T-helper 2 cell treated with Interferon-gamma antibody and Interleukin-4, amounts not matched to agents 5 μg/mL and 100 μg/mL, for 36 hours (primary cell): ENCODE measurements around the gene KLHL22.
A peak's percentile ranks its signal among the peaks of the same experiment; 100 is the strongest.
"Not testable (repeated sequence)": the region's sequence is repeated elsewhere in the genome, so short reads cannot be mapped to it uniquely, and the experiment has no call there.

Source experiments
- DNase-seq: peaks from one replicate; pipeline ENCODE4 v3.0.0; 2021; ENCODE audit warnings: low spot score
- H3K27ac Mint-ChIP-seq: one replicate; pipeline ENCODE4 v1.8.0; 2021; ENCODE audit warnings: mild to moderate bottlenecking, mixed read lengths
- H3K27me3 Mint-ChIP-seq: one replicate; pipeline ENCODE4 v1.8.0; 2021; ENCODE audit warnings: low read depth, mixed read lengths
- H3K36me3 Mint-ChIP-seq: one replicate; pipeline ENCODE4 v1.8.0; 2021; ENCODE audit warnings: low read depth, mixed read lengths
- H3K4me1 Mint-ChIP-seq: one replicate; pipeline ENCODE4 v1.8.0; 2021; ENCODE audit warnings: low read depth, mixed read lengths
- H3K4me3 Mint-ChIP-seq: one replicate; pipeline ENCODE4 v1.8.0; 2022; ENCODE audit warnings: mild to moderate bottlenecking, moderate library complexity, mixed read lengths
- H3K9me3 Mint-ChIP-seq: one replicate; pipeline ENCODE4 v1.8.0; 2021; ENCODE audit warnings: mixed read lengths

The KLHL22 gene

DNA sequence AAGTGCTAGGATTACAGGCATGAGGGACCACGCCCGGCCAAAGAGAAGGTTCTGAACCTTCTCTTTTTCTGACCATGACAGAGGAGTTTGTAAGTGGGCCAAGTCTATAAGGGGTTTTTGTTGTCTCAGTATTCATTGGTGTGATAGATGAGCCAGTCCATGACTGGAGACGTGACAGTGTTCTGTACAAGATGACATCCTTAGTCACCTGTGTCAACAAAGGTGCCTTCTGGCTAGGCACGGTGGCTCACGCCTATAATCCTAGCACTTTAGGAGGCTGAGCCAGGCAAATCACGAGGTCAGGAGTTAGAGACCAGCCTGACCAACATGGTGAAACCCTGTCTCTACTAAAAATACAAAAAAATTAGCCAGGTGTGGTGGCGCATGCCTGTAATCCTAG is 4.2 kb upstream of the KLHL22 start:
- H3K27ac Mint-ChIP-seq: no peak overlapping the region
- H3K4me1 Mint-ChIP-seq: peaks cover 4% of the 10 kb centered on the region
- DNase-seq: no peak
- no peaks in the 10 kb centered on the region for H3K9me3 Mint-ChIP-seq
- H3K36me3 Mint-ChIP-seq: peaks cover 3% of the 10 kb centered on the region
- no peak overlapping the region for H3K4me3 Mint-ChIP-seq
- H3K27me3 Mint-ChIP-seq: no peaks in the 10 kb centered on the region

DNA sequence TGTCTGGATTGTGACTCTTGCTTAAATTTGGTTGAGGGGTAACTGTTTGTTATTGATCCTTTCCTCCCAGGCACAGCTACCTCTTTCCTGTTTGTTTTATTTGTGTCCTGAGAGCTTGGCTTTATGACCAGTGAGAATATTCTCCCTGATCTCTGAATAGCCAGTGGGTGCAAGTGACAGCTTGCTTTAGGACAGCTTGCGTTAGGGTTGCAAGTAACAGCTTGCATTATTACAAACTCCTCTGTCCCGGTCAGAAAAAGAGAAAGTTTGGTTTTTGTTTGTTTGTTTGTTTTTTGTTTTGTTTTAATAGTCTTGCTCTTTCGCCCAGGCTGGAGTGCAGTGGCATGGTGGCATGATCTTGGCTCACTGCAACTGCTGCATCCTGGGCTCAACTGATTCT is 3.3 kb upstream of the KLHL22 start:
- Mint-ChIP-seq H3K4me3 (no peak overlapping the region), H3K36me3 (peaks cover 3% of the 10 kb centered on the region)

DNA sequence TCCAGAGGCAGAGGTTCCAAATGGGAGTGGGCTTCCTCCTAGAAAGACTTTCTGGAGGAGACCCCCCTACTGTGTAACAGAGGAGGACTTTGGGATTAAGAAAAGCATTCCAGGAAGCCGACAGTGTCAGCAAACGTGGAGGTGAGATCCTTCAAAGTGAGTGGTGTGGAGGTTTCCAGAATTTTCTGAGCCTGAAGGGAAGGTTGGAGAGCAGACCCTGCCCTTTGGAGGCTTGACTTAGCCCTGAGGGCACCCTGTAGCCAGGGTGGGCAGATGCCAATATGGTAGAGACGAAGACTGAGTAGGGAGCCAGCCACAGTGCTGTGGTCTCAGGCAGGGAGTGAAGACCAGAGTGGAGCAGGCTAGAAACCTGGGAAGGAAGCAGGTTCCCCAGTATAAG is 1.8 kb upstream of the KLHL22 start:
- Mint-ChIP-seq H3K27me3 (no peaks in the 10 kb centered on the region), H3K4me3 (no peak overlapping the region), H3K36me3 (peaks cover 9% of the 10 kb centered on the region), H3K4me1 (peaks cover 19% of the 10 kb centered on the region), H3K9me3 (no peaks in the 10 kb centered on the region), H3K27ac (no peak overlapping the region)
- no peak for DNase-seq

More for the DNA sequence above, 3.3 kb upstream of the KLHL22 start:
- no peak for DNase-seq
- Mint-ChIP-seq H3K9me3 (no peaks in the 10 kb centered on the region), H3K27ac (no peak overlapping the region), H3K4me1 (peaks cover 11% of the 10 kb centered on the region), H3K27me3 (no peaks in the 10 kb centered on the region)

DNA sequence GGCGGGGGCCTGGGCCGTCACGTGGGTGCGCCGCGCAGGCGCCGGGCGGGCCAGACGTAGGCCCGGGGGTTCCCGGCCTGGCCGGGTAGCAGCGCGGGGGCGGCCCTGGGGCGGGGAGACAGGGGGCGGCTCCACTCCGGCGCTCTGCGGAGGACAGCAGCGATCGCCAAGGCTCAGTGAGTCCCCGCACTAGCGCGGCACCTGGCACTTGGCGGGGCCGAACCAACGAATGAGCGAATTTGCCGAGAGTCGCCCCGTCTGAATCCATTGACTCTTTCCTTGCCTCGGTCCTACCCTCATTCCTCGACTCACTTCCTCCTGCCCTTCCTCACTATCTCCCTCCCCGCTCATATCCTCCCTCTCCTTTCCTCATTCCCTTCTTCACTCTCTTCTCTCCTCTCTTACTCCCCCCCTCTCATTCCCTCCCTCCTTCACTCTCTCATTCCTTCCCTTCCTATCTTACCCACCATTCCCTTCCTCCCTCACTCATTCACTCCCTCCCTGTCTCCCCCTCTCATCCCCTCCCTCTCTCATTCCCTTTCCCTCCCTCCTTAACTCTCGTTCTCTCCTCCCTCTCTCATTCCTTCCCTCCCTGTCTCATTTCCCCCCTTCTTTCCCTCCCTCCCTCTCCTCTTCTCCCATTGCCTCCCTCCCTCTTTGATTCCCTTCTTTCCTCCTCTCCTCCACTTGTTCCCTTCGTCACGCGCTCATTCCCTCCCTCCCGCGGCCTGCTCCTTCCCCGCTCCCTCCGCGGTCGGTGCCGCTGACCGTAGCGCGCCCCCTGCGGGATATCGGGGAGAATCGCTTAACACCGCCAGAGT is 476 bp upstream of the KLHL22 start:
- Mint-ChIP-seq H3K9me3 (no peaks in the 10 kb centered on the region), H3K4me1 (peaks cover 26% of the 10 kb centered on the region), H3K36me3 (peaks cover 7% of the 10 kb centered on the region), H3K4me3 (peak overlapping the region; percentile 93), H3K27ac (peak overlapping the region; percentile 88), H3K27me3 (no peaks in the 10 kb centered on the region)
- DNase-seq: peak; percentile 95

DNA sequence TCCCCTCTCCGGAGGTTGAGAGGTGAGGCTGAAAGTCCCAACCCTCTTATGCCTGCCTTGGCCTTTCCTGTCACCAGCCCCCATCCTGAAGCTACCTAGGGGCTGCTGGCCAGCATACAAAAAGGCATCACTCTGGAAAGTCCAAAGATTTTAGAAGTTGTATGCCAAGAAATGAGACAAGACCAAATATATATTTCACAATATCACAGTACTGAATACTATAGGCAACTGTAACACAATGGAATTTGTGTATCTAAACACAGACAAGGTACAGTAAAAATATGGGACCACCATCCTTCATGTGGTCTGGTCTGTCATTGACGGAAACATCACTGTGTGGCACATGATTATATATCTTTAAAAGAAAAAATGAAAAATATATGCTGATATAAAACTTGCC is 4.2 kb downstream of the KLHL22 start:
- Mint-ChIP-seq H3K27me3 (no peaks in the 10 kb centered on the region), H3K4me1 (peaks cover 37% of the 10 kb centered on the region), H3K9me3 (no peaks in the 10 kb centered on the region), H3K36me3 (peaks cover 26% of the 10 kb centered on the region), H3K27ac (no peak overlapping the region), H3K4me3 (no peak overlapping the region)
- no peak for DNase-seq

DNA sequence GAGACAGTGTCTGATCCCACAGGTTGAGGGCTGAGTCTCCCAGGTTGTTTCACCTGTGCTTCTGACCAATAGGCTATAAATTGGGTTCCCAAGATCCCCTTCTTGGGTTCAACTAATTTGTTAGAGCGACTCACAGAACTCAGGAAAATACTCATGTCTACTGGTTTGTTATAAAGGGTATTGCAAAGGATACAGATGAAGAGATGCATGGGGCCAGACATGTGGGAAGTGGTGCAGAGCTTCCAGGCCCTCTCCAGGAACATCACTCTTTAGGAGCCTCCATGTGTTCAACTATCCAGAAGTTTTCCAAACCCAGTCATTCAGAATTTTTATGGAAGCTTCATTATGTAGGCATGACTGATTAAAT is 4.7 kb downstream of the KLHL22 start:
- Mint-ChIP-seq H3K27me3 (no peaks in the 10 kb centered on the region), H3K27ac (peak overlapping the region; percentile 47), H3K4me3 (no peak overlapping the region), H3K36me3 (peaks cover 29% of the 10 kb centered on the region), H3K9me3 (no peaks in the 10 kb centered on the region), H3K4me1 (peaks cover 37% of the 10 kb centered on the region)
- DNase-seq: no peak

DNA sequence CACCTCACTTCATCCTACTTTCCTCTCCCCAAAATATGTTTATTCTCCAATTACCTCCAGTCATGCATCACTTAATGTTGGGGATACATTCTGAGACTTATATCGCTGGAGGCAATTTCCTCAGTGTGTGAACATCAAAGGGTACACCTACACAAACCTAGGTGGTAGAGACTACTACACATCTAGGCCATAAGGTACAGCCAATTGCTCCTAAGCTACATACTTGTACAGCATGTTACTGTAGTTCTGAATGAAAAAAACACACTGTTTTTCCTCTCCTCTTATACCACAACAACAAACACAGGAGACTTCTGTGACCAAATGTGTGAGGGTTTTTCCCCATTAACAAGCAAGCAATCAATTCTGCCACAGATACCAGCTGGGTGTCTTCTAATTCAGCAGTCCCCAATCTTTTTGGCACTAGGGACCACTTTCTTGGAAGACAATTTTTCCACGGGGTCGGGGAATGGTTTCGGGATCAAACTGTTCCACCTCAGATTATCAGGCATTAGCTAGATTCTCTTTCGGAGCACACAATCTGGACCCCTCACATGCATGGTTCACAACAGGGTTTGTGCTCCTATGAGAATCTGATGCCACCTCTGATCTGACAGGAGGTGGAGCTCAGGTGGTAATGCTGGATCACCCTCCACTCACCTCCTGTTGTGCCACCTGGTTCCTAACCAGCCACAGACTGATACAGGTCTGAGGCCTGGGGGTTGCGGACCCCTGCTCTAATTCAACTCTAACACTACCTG is 5.2 kb downstream of the KLHL22 start:
- H3K36me3 Mint-ChIP-seq: peaks cover 29% of the 10 kb centered on the region
- no peak overlapping the region for H3K4me3 Mint-ChIP-seq
- peaks cover 37% of the 10 kb centered on the region for H3K4me1 Mint-ChIP-seq
- no peaks in the 10 kb centered on the region for H3K9me3 Mint-ChIP-seq
- H3K27me3 Mint-ChIP-seq: no peaks in the 10 kb centered on the region
- no peak for DNase-seq
- peak overlapping the region; percentile 47 for H3K27ac Mint-ChIP-seq

DNA sequence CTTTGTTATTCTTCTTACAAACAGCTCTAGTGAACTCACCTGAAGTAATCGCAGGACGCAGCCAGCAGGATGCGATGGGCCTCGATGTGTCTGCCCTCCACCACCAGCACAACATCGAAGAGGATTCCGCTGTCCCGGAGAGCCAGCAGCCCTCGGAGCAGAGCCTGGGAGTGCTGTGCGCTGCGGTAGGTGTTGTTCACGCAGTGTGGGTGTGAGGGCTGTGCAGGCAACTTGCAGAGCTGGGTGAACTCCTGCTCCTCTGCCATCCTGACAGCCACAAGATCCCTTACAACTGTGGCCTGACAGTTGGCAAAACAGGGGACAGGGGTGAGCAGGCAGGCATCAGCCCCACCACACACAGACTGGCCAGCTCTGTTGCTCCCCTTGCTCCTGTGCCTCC is 6.6 kb downstream of the KLHL22 start:
- peaks cover 34% of the 10 kb centered on the region for H3K36me3 Mint-ChIP-seq
- no peak overlapping the region for H3K27ac Mint-ChIP-seq
- H3K27me3 Mint-ChIP-seq: no peaks in the 10 kb centered on the region
- no peak overlapping the region for H3K4me3 Mint-ChIP-seq
- H3K9me3 Mint-ChIP-seq: no peaks in the 10 kb centered on the region
- peaks cover 33% of the 10 kb centered on the region for H3K4me1 Mint-ChIP-seq
- no peak for DNase-seq

DNA sequence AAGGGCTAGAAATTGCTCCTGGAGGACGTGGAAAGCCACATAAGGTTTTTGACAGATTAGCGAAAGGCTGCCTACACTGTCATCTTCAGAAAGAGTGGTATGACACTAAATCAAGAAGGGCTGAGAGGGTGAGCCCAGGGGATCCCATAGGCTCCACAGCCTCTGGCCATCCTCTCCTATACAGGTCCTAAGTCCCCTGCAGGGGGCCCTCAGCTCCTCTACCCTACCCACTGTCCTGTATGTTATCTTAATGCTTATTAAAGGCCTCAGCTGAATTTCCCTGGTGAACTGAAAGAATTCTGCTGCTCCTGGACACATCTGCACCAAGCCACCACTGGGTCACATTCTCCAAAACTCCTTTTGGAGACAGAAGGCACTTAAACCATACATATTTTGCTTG is 7.9 kb downstream of the KLHL22 start:
- DNase-seq: no peak
- Mint-ChIP-seq H3K4me3 (no peak overlapping the region), H3K9me3 (no peaks in the 10 kb centered on the region), H3K36me3 (peaks cover 39% of the 10 kb centered on the region), H3K4me1 (peaks cover 25% of the 10 kb centered on the region), H3K27ac (no peak overlapping the region), H3K27me3 (no peaks in the 10 kb centered on the region)

DNA sequence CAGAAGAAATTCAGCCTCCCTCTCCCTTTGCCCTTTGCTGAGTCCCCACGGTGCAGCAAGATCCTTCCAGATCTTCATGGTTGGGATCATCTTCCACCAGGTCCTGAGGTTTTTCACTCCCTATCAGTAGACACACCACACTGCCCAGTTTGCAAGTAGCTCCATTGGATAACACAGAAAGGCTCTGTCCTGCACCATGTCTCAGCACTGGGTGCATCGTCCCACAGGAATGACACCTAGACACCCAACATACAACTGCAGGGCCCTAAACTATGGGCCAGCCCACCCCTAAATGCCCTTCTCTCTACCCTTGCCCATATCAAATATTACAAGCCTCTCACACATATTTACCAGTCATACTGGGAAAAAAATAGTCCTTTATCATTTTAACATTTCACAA is 9.4 kb downstream of the KLHL22 start:
- Mint-ChIP-seq H3K4me3 (no peak overlapping the region), H3K4me1 (peaks cover 18% of the 10 kb centered on the region), H3K9me3 (no peaks in the 10 kb centered on the region), H3K36me3 (peaks cover 41% of the 10 kb centered on the region), H3K27ac (no peak overlapping the region), H3K27me3 (no peaks in the 10 kb centered on the region)
- DNase-seq: no peak

DNA sequence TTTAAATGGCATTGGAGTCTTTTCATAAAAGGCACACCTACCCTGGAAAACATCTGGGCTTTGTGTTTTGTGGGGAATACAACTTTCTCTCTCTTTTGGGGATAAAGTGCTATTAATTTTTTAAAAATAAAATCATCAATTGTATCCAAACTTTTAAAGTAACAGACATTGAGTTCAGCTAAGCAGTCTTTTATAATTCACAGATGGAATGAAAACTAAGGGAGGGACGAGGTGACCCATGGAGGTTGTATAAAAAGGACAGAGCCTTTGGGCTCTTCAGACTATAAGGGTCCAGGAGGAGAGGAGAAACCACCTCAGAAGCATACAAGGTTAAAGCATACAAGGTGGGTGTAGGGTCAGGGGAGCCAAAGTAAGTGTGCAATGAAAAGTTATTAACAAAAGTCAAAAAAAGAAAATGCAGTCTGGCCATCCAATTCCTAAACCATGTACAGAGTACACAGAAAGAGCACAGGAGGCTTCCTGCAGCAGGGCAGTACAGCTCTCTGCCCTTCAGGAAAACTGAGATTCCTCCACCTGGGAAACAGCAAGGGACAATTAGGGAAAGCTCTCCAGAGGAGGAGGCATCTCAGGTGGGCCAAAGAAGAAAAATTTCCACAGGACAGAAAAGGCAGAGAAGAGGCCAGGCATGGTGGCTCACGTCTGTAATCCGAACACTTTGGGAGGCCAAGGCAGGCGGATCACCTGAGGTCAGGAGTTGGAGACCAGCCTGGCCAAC is 10.5 kb downstream of the KLHL22 start:
- Mint-ChIP-seq H3K4me1 (peaks cover 14% of the 10 kb centered on the region), H3K4me3 (no peak overlapping the region), H3K27me3 (no peaks in the 10 kb centered on the region), H3K36me3 (peaks cover 44% of the 10 kb centered on the region), H3K27ac (no peak overlapping the region), H3K9me3 (no peaks in the 10 kb centered on the region)
- DNase-seq: no peak

DNA sequence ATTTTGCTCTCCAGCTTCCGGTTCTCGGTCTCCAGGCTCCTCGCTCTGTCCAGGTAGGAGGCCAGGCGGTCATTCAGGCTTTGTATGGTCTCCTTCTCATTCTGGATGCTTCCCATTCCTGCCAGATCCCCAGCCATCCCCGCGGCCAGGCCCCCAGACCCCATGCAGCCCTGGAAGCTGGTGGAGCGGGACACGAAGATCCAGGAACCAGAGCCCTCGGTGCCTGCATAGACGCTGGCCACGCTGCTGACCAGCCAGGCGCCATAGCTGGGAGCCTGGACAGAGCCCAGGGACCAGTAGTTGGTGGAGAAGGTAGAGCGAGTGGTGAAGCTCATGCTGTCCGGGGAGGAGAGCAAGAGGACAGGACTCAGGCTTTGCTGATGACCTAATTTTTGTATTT is 11.8 kb downstream of the KLHL22 start:
- no peak overlapping the region for H3K4me3 Mint-ChIP-seq
- no peaks in the 10 kb centered on the region for H3K27me3 Mint-ChIP-seq
- H3K4me1 Mint-ChIP-seq: peaks cover 17% of the 10 kb centered on the region
- H3K27ac Mint-ChIP-seq: no peak overlapping the region
- H3K36me3 Mint-ChIP-seq: peaks cover 44% of the 10 kb centered on the region
- no peak for DNase-seq
- no peaks in the 10 kb centered on the region for H3K9me3 Mint-ChIP-seq

DNA sequence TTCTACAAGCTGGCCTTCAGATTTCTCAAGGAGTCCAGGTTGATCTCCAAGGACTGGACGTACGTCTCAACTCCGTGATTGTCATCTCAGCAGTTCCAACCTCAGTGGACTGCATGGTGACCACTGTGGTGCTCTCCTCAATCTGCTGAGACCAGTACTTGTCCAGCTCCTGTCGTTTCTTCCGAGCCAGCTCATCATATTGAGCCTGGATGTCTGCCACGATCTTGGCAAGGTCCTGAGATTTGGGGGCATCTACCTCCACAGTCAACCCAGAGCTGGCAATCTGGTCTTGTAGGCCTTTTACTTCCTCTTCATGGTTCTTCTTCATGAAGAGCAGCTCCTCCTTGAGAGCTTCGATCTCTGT is 12.5 kb downstream of the KLHL22 start:
- not testable (repeated sequence) for H3K9me3 Mint-ChIP-seq, H3K27ac Mint-ChIP-seq, H3K4me3 Mint-ChIP-seq, DNase-seq, H3K27me3 Mint-ChIP-seq
- Mint-ChIP-seq H3K4me1 (peaks cover 16% of the 10 kb centered on the region), H3K36me3 (peaks cover 39% of the 10 kb centered on the region)

DNA sequence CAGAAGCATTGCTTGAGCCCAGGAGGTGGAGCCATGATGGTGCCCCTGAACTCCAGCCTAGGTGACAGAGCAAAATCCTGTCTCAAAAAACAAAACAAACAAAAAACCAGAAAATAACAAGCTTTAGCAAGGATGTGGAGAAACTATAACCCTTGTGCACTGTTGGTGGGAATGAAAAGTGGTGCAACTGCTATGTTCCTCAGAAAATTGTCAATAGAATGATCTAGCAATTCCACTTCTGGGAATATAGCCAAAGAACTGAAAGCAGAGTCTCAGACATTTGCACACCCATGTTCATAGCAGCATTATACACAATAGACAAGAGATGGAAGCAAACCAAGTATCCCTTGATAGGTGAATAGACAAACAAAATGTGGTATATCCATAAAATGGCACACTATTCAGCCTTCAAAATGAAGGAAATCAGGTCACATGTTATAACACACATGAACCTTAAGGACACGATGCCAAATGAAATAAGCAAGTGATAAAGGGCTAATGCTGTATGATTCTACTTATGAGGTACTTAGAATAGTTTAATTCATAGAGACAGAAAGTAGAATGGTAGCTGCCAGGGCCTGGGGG is 15.9 kb downstream of the KLHL22 start:
- no peak for DNase-seq
- Mint-ChIP-seq H3K36me3 (peaks cover 33% of the 10 kb centered on the region), H3K4me1 (peaks cover 26% of the 10 kb centered on the region), H3K27ac (peak overlapping the region; percentile 4), H3K4me3 (no peak overlapping the region), H3K27me3 (no peaks in the 10 kb centered on the region), H3K9me3 (no peaks in the 10 kb centered on the region)
